PC-3 (cell line): ENCODE results near the gene P4HB. TPM values are rescaled to one million over a fixed set of nuclear protein-coding genes. Genes with fewer than 3 reads are reported as not detected.

ENCODE experiments used
- ATAC-seq: fragments of 200-7000 bp; cut with Tn5 transposase; 2 replicates; pipeline ENCODE4 v1.9.1; 2020; ENCODE audit warnings: mild to moderate bottlenecking, moderate library complexity
- BruUV-seq: library from RNA; stranded (reverse); fragments of 400-500 nt; replicated peaks from 2 replicates; lab custom pipeline; 2021; lab: Mats Ljungman, UMichigan
- CTCF ChIA-PET: fragments of 300-600 bp; sonication (Branson Sonifier 250); formaldehyde crosslinking; loops from one replicate; lab custom pipeline; 2022; ENCODE audit warnings: antibody characterized with exemption; lab: Charles Lee
- POLR2A ChIA-PET: fragments of 300-600 bp; sonication (Branson Sonifier 250); formaldehyde crosslinking; loops from one replicate; lab custom pipeline; 2022; ENCODE audit warnings: antibody characterized with exemption; ENCODE audit not compliant: unreplicated experiment; lab: Charles Lee
- DNase-seq: peaks from one replicate; pipeline ENCODE4 v3.0.0-alpha.2; 2015
- H2AFZ ChIP-seq: fragments of 300-600 bp; sonication (generic); 2 replicates; pipeline ENCODE4 v1.6.0; 2016; ENCODE audit warnings: antibody characterized with exemption, low read length
- H3F3A ChIP-seq: fragments of 300-600 bp; sonication (generic); one replicate; pipeline ENCODE4 v1.6.0; 2017; ENCODE audit warnings: antibody characterized with exemption, low read length, control low read depth, mild to moderate bottlenecking; ENCODE audit not compliant: unreplicated experiment
- H3K27ac ChIP-seq: fragments of 300-600 bp; sonication (generic); 2 replicates; pipeline ENCODE4 v1.5.1; 2016; ENCODE audit warnings: mild to moderate bottlenecking, low read length
- H3K27me3 ChIP-seq: fragments of 300-600 bp; sonication (generic); 2 replicates; pipeline ENCODE4 v1.6.1; 2016; ENCODE audit warnings: low read length, mixed read lengths
- H3K36me3 ChIP-seq: fragments of 300-600 bp; sonication (generic); 2 replicates; pipeline ENCODE4 v1.6.1; 2016; ENCODE audit warnings: low read depth, mixed run types, low read length, mixed read lengths
- H3K4me1 ChIP-seq: fragments of 300-600 bp; sonication (generic); 2 replicates; pipeline ENCODE4 v1.5.1; 2016; ENCODE audit warnings: low read length; ENCODE audit not compliant: insufficient read depth
- H3K4me2 ChIP-seq: fragments of 300-600 bp; sonication (generic); 2 replicates; pipeline ENCODE4 v1.6.0; 2016; ENCODE audit warnings: low read length
- H3K4me3 ChIP-seq: fragments of 300-600 bp; sonication (generic); 2 replicates; pipeline ENCODE4 v1.5.1; 2016; ENCODE audit warnings: mild to moderate bottlenecking, low read length, mixed read lengths
- H3K79me2 ChIP-seq: fragments of 300-600 bp; sonication (generic); 2 replicates; pipeline ENCODE4 v1.6.1; 2017; ENCODE audit warnings: low read length, mixed read lengths
- H3K9ac ChIP-seq: fragments of 300-600 bp; sonication (generic); 2 replicates; pipeline ENCODE4 v1.6.0; 2016; ENCODE audit warnings: mild to moderate bottlenecking, low read length
- H3K9me2 ChIP-seq: fragments of 300-600 bp; sonication (generic); replicated peaks from 2 replicates; pipeline ENCODE4 v1.6.1; 2016; ENCODE audit warnings: mixed run types, low read length, mixed read lengths
- H3K9me3 ChIP-seq: fragments of 300-600 bp; sonication (generic); 2 replicates; pipeline ENCODE4 v1.6.1; 2016; ENCODE audit warnings: low read length, mixed read lengths
- H4K20me1 ChIP-seq: fragments of 300-600 bp; sonication (generic); 2 replicates; pipeline ENCODE4 v1.6.1; 2016; ENCODE audit warnings: low read length, mixed read lengths
- CTCF ChIP-seq: fragments of 300-600 bp; sonication (generic); conservative IDR thresholded peaks from 2 replicates; pipeline ENCODE4 v1.5.1; 2017; ENCODE audit warnings: antibody characterized with exemption, low read depth, mild to moderate bottlenecking, low read length
- EZH2 ChIP-seq: fragments of 300-600 bp; sonication (generic); IDR thresholded peaks from one replicate; pipeline ENCODE4 v1.6.1; 2017; ENCODE audit warnings: antibody characterized with exemption, mild to moderate bottlenecking, low read length; ENCODE audit not compliant: unreplicated experiment
- EZH2phosphoT487 ChIP-seq: fragments of 300-600 bp; sonication (generic); IDR thresholded peaks from 2 replicates; pipeline ENCODE4 v1.6.1; 2018; ENCODE audit warnings: mild to moderate bottlenecking, antibody characterized with exemption, low read length, borderline replicate concordance
- intact Hi-C: fragments of 100-400 bp; cut with micrococcal nuclease; formaldehyde crosslinking; loops from 2 replicates; pipeline ENCODE4 v1.9.0; 2023
- total RNA-seq: library from RNA; depleted of rRNA; stranded (reverse); fragments of >200 nt; gene quantifications from 2 replicates; pipeline ENCODE4 v1.2.3, GENCODE V29; 2014

The P4HB gene
- total RNA-seq, 1 experiment from 2014 or later = 1,089 TPM

GRCh38 chr17:81838753-81839255 is 21.5 kb downstream of the P4HB start:
- no peak overlapping the region for H3K27ac ChIP-seq
- H3K4me2 ChIP-seq = no peak overlapping the region
- DNase-seq = no peak
- no peak overlapping the region for H2AFZ ChIP-seq
- POLR2A ChIA-PET = no interaction called here
- H3K36me3 ChIP-seq = peaks cover 9% of the 10 kb centered on the region; the same call in 1 of the 2 replicates
- no peaks in the 10 kb centered on the region for H3K9me3 ChIP-seq
- H4K20me1 ChIP-seq = no peaks in the 10 kb centered on the region
- H3K9me2 ChIP-seq = no peaks in the 10 kb centered on the region
- no peaks in the 10 kb centered on the region for H3K27me3 ChIP-seq
- CTCF ChIA-PET = interaction anchor here (0.5 kb wide), 1 partner anchor 130 kb away, joined by 4 read pairs; no protein-coding TSS in a partner anchor
- no peak overlapping the region for H3K4me3 ChIP-seq
- H3F3A ChIP-seq = no peaks in the 10 kb centered on the region
- no TSS peak for BruUV-seq
- no peak for ATAC-seq
- H3K4me1 ChIP-seq = peaks cover 5% of the 10 kb centered on the region
- H3K79me2 ChIP-seq = peaks cover 1% of the 10 kb centered on the region; the same call in 1 of the 2 replicates
- no peak for TF ChIP-seq EZH2
- no peak for TF ChIP-seq EZH2phosphoT487
- TF ChIP-seq CTCF = no peak
- H3K9ac ChIP-seq = no peak overlapping the region
- intact Hi-C loops = no loop called here

- H2AFZ ChIP-seq = no peak overlapping the region
- ChIA-PET CTCF (no interaction called here), POLR2A (no interaction called here)
- TF ChIP-seq EZH2phosphoT487 (no peak), EZH2 (no peak), CTCF (no peak)
- H3K4me3 ChIP-seq = no peak overlapping the region
- no peaks in the 10 kb centered on the region for H3K36me3 ChIP-seq
- peaks cover 8% of the 10 kb centered on the region; the same call in 1 of the 2 replicates for H3K79me2 ChIP-seq
- no peaks in the 10 kb centered on the region for H4K20me1 ChIP-seq
- H3K27me3 ChIP-seq = no peaks in the 10 kb centered on the region
- no peak overlapping the region for H3K9ac ChIP-seq
- no peaks in the 10 kb centered on the region for H3F3A ChIP-seq
- intact Hi-C loops = no loop called here
- peaks cover 11% of the 10 kb centered on the region for H3K4me1 ChIP-seq
- no TSS peak for BruUV-seq
- H3K9me3 ChIP-seq = no peaks in the 10 kb centered on the region
- no peaks in the 10 kb centered on the region for H3K9me2 ChIP-seq
- no peak for ATAC-seq
- DNase-seq = no peak
- H3K27ac ChIP-seq = no peak overlapping the region
- H3K4me2 ChIP-seq = no peak overlapping the region
Observed at GRCh38 chr17:81837641-81838040, 22.7 kb downstream of the P4HB start.

DNA sequence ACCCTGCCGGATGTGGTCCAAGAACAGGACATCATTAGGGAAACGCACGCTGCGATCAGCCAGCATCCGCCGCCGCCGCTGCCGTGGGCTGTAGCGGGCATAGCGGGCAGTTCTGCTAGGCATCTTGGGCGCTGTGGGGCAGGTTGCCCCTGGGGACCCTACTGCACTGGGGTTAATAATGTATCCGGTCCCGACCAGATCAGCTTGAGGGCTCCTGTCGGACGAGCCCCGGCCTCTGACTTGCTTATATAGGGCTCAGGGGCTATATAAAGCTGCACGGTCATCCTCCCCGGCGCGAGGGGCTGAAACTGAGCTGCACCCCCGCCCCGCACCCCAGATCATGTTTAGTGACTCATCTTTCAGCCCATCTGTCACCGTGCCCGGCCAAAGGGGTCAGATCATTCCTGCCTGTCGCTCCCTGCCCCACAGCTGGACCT is 25.5 kb downstream of the P4HB start, which contains the start of gene PPP1R27:
Gene PPP1R27 (minus strand): TSS at position 220 of the 437 bp plus-strand sequence. CDS start 97 bp downstream, at position 123.
- no TSS peak for BruUV-seq
- Histone ChIP-seq H3K9ac (peak within 1 kb of the TSS; percentile 98), H3K9me3 (no peaks in the 10 kb centered on the region), H3K79me2 (peaks cover 19% of the 10 kb centered on the region; the same call in 1 of the 2 replicates), H3K4me1 (peaks cover 21% of the 10 kb centered on the region), H3K27me3 (no peaks in the 10 kb centered on the region), H3K9me2 (no peaks in the 10 kb centered on the region), H3K27ac (no peak within 1 kb of the TSS), H3K36me3 (no peaks in the 10 kb centered on the region), H3K4me2 (peak within 1 kb of the TSS; percentile 97), H3K4me3 (peak within 1 kb of the TSS; percentile 83), H4K20me1 (no peaks in the 10 kb centered on the region), H3F3A (no peaks in the 10 kb centered on the region), H2AFZ (no peak within 1 kb of the TSS)
- intact Hi-C loops = no loop called here
- DNase-seq (no peak), ATAC-seq (no peak)
- ChIA-PET POLR2A (no interaction called here), CTCF (no interaction called here)
- no peak for TF ChIP-seq EZH2
- TF ChIP-seq CTCF = no peak
- no peak for TF ChIP-seq EZH2phosphoT487
